Prostate gland (tissue), 2 donors: ENCODE data around the gene FABP6.

Source experiments
- POLR2A ChIP-seq: fragments of 450-650 bp; IDR thresholded peaks from one replicate; pipeline ENCODE4 v1.6.1; 2016; ENCODE audit warnings: antibody characterized with exemption, mild to moderate bottlenecking
- TF ChIP-seq, protein P1 (sequence below), 4 experiments: fragments of 200-600 bp in 2 of 4; fragments of 450-650 bp in 2 of 4; sonication (generic) in 2 of 4; IDR thresholded peaks; 1 replicate in 3 of 4; 2 replicates in 1 of 4; pipeline ENCODE4 v1.5.1; 2016 to 2019; ENCODE audit warnings: antibody characterized with exemption in 4 of 4, mild to moderate bottlenecking in 2 of 4, moderate library complexity in 2 of 4

GRCh38 chr5:160271836-160272235 is 42.5 kb downstream of the FABP6 start:
- no peak for TF ChIP-seq POLR2A
- TF ChIP-seq, protein P1, sequence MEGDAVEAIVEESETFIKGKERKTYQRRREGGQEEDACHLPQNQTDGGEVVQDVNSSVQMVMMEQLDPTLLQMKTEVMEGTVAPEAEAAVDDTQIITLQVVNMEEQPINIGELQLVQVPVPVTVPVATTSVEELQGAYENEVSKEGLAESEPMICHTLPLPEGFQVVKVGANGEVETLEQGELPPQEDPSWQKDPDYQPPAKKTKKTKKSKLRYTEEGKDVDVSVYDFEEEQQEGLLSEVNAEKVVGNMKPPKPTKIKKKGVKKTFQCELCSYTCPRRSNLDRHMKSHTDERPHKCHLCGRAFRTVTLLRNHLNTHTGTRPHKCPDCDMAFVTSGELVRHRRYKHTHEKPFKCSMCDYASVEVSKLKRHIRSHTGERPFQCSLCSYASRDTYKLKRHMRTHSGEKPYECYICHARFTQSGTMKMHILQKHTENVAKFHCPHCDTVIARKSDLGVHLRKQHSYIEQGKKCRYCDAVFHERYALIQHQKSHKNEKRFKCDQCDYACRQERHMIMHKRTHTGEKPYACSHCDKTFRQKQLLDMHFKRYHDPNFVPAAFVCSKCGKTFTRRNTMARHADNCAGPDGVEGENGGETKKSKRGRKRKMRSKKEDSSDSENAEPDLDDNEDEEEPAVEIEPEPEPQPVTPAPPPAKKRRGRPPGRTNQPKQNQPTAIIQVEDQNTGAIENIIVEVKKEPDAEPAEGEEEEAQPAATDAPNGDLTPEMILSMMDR (IDR thresholded peaks at IDR 0.05): no peak
